HFF-Myc (cell line): ENCODE measurements around the gene SASH3.

Source experiments
- DNase-seq: peaks from one replicate; pipeline ENCODE4 v3.0.0-alpha.2; 2011; ENCODE audit warnings: low read depth; ENCODE audit errors: extremely low read depth
- H3K4me3 ChIP-seq: replicated peaks from 2 replicates; pipeline ENCODE4 v1.5.1; 2011; ENCODE audit warnings: low read depth, mild to moderate bottlenecking, control low read depth, low read length
- TF ChIP-seq, protein P1 (sequence below): IDR thresholded peaks from 2 replicates; pipeline ENCODE4 v1.5.1; 2012; ENCODE audit warnings: mild to moderate bottlenecking, low read depth, low read length, control low read depth; ENCODE audit errors: missing control alignments

SASH3 gene

DNA sequence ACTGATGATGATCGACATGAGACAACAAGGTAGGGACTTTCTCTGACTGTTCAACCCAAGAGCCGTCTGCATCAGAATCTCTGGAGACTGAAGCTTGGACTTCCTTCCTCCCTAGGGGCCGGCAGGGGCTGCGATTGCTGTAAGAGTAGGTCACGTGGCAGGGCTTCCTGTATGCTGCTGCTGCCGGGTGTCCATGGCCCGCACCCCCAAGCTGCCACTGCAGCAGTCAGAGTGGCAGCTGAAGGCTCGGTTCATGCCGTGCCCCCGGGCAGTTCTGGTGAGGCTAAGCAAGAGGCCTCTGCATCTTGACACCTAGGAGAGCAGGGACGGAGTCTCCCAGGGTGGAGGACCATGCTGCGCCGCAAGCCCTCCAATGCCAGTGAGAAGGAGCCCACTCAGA lies at the start of gene SASH3:
SASH3 (plus strand) TSS at position 203 of the 400 bp plus-strand sequence; CDS start at position 352, 149 bp downstream.
- H3K4me3 ChIP-seq = no peak within 1 kb of the TSS
- TF ChIP-seq, protein P1, sequence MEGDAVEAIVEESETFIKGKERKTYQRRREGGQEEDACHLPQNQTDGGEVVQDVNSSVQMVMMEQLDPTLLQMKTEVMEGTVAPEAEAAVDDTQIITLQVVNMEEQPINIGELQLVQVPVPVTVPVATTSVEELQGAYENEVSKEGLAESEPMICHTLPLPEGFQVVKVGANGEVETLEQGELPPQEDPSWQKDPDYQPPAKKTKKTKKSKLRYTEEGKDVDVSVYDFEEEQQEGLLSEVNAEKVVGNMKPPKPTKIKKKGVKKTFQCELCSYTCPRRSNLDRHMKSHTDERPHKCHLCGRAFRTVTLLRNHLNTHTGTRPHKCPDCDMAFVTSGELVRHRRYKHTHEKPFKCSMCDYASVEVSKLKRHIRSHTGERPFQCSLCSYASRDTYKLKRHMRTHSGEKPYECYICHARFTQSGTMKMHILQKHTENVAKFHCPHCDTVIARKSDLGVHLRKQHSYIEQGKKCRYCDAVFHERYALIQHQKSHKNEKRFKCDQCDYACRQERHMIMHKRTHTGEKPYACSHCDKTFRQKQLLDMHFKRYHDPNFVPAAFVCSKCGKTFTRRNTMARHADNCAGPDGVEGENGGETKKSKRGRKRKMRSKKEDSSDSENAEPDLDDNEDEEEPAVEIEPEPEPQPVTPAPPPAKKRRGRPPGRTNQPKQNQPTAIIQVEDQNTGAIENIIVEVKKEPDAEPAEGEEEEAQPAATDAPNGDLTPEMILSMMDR = no peak
- DNase-seq = no peak

DNA sequence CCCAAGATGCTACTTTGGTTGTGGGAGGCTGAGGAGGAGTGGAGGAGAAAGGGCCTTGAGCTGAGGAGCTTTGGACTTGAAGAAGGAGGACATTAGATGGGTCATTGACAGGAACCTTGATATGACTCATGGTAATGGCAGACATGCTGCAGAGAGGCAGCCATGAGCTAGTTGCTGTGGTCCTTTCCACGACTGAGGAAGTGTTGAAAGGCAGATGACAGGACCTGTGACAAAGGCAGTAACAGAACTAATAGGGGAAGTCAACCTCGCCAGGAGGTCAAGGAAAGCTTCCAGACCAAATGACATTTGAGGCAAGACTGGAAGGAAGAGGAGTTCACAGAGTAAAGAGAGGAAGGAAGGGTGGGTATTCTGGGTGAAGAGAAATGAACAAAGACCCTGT lies 48.5 kb upstream of the SASH3 start:
- H3K4me3 ChIP-seq = no peak overlapping the region
- TF ChIP-seq, protein P1 = no peak
- no peak for DNase-seq

DNA sequence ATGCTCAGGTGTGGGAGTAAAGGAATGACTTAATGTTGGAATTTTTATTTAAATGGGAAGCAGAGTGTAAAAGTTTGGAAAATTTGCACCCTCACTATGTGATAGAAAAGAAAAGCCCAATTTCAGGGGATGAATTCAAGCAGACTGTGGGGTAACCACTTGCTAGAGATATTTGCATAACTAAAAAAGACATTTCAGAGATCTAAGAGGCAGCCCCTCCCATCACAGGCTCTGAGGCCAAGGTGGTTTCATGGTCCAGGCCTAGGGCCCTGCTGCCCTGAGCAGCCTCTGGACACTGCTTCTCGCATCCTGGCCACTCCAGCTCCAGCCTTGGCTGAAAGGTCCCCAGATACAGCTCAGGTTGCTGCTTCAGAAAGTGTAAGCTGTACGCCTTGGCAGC lies 46.9 kb upstream of the SASH3 start:
- no peak for DNase-seq
- H3K4me3 ChIP-seq = no peak overlapping the region
- TF ChIP-seq, protein P1 = no peak

DNA sequence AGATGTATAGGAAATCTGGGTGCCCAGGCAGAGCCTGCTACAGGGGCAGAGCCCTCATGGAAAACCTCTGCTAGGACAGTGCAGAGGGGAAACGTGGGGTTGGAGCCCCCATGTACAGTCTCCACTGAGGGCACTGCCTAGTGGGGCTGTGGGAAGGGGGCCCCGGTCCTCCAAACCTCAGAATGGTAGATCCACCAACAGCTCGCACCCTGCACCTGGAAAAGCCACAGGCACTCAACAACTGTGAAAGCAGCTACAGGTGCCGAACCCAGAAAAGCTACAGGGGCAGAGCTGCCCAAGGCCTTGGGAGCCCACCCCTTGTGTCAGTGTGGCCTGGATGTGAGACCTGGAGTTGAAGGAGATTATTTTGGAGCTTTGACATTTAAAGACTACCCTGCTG lies 46.4 kb upstream of the SASH3 start:
- TF ChIP-seq, protein P1 = no peak
- DNase-seq = no peak
- no peak overlapping the region for H3K4me3 ChIP-seq

DNA sequence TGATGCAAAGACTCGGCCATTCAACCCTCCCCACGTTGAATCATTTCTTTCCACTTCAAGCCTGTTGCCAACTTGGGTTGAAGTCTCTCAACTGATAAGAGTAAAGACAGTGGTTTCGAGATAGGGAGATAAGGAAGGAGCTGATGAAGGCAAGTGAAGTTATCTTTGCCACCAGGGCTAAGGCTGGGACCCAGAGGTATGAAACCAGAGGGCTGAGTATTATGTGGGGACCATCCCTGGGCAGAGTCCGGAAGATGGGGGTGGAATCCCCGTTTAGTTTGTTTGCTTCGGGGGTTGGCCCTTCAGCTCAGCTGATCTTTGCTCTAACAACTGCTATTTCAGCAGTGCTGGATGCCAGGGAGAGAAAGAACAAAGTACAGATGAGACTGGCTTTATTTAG lies 43.3 kb upstream of the SASH3 start:
- no peak overlapping the region for H3K4me3 ChIP-seq
- no peak for DNase-seq
- TF ChIP-seq, protein P1 = no peak

DNA sequence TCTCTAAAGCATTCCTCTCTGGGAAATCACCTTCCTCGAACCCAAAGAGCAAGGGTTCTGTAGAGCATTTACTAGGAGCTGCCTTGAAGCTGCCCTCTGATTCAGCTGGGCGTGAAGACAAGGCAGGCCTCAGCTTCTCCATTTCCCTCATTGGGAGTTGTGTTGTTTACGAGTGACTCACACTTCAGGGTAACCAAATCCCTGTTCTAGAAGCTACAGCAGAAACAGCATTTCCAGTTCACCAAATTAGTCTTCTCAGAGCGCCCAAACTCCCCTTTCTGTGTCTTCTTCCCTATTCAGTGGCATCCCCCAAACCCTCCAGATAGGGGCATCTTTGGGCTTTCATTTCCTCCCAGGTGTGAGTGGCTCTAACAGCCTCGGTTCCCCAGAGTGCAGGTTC lies 41.8 kb upstream of the SASH3 start:
- no peak overlapping the region for H3K4me3 ChIP-seq
- TF ChIP-seq, protein P1 = no peak
- no peak for DNase-seq
